ENCODE results near the gene ADAMTSL2. TPM values are rescaled to one million over a fixed set of nuclear protein-coding genes. Genes with fewer than 3 reads are reported as not detected.

ADAMTSL2 gene
- polyA plus RNA-seq, 1 of the 3 experiments (the other 2 are of a cell fraction) = 0.21 TPM

DNA sequence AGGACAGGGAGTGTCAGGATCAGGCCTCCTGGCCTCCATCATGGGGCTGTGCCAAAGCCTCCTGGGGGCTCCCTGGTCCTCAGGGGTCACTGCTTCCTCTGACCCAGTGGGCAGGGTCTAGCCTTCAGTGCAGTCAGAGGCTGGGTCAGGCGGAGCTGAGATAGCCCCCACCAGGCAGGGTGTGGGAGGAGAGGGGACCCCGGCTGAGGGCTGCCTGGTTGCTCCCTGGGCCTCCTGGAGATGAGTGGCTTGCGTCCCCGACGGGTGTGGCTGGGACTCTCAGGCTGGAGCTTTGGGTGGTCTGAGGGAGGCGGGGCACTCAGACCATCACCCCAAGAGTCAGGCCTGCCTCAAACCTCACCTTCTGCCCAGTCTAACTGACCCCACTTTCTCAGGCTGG is 53.0 kb downstream of the ADAMTSL2 start:
- WGBS (ENCODE audit: low lambda C conversion rate) = no CpG with 5 or more reads among the region's 6 CpGs
- Histone ChIP-seq H3K4me2 (no peak overlapping the region), H3K4me1 (ENCODE audit: control insufficient read depth in 1 of 2, insufficient read depth in 2 of 2, low read depth in 1 of 2, low read length in 1 of 2) (peaks cover 0 to 73% of the 10 kb centered on the region in 2 experiments; a peak in 3 of 4 replicates), H4K20me1 (ENCODE audit: insufficient read depth) (no peaks in the 10 kb centered on the region), H3K36me3 (replicated peaks in 1 of 2; ENCODE audit: control insufficient read depth in 1 of 2, insufficient read depth in 2 of 2, low read length in 1 of 2) (no peaks in the 10 kb centered on the region), H3K4me3 (ENCODE audit: low read depth in 2 of 2, low read length in 1 of 2) (no peak overlapping the region), H2AFZ (ENCODE audit: low read depth) (no peak overlapping the region), H3K79me2 (ENCODE audit: insufficient read depth) (no peaks in the 10 kb centered on the region), H3K9ac (no peak overlapping the region), H3K27ac (ENCODE audit: low read depth in 2 of 2, low read length in 1 of 2) (peak overlapping the region in 1 of 2 experiments; percentile 100; a peak in 2 of 4 replicates), H3K27me3 (ENCODE audit: insufficient read depth) (peaks cover 19% of the 10 kb centered on the region), H3K9me2 (no peaks in the 10 kb centered on the region), H3F3A (replicated peaks; ENCODE audit: insufficient read depth) (no peaks in the 10 kb centered on the region), H3K9me3 (no peaks in the 10 kb centered on the region)
- CTCF ChIA-PET = interaction anchor here (0.6 to 9.1 kb wide), 2 partner anchors 18 to 41 kb away, joined by 3 to 102 read pairs; partner anchors contain the start of gene FAM163B
- no peak for DNase-seq
- no peak for TF ChIP-seq GABPA (IDR thresholded peaks at IDR 0.05; ENCODE audit: low read depth)
- TF ChIP-seq MXI1 (IDR thresholded peaks at IDR 0.05; ENCODE audit: low read depth, low read length) = no peak
- TF ChIP-seq, protein P1, sequence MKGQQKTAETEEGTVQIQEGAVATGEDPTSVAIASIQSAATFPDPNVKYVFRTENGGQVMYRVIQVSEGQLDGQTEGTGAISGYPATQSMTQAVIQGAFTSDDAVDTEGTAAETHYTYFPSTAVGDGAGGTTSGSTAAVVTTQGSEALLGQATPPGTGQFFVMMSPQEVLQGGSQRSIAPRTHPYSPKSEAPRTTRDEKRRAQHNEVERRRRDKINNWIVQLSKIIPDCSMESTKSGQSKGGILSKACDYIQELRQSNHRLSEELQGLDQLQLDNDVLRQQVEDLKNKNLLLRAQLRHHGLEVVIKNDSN (IDR thresholded peaks at IDR 0.05; ENCODE audit: borderline replicate concordance, low read depth) = no peak
- TF ChIP-seq NFIC (IDR thresholded peaks at IDR 0.05; ENCODE audit: borderline replicate concordance) = no peak
- TF ChIP-seq, protein P2, sequence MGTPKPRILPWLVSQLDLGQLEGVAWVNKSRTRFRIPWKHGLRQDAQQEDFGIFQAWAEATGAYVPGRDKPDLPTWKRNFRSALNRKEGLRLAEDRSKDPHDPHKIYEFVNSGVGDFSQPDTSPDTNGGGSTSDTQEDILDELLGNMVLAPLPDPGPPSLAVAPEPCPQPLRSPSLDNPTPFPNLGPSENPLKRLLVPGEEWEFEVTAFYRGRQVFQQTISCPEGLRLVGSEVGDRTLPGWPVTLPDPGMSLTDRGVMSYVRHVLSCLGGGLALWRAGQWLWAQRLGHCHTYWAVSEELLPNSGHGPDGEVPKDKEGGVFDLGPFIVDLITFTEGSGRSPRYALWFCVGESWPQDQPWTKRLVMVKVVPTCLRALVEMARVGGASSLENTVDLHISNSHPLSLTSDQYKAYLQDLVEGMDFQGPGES (IDR thresholded peaks at IDR 0.05; ENCODE audit: low read depth, low read length) = no peak
- TF ChIP-seq JUND (IDR thresholded peaks at IDR 0.05) = no peak
- TF ChIP-seq NRF1 (IDR thresholded peaks at IDR 0.05; ENCODE audit: low read depth, low read length) = no peak
- no peak for TF ChIP-seq FOXJ3 (CRISPR knock-in tag; IDR thresholded peaks at IDR 0.05)
- POLR2A ChIA-PET = interaction anchor here (1.6 to 5.1 kb wide), 2 partner anchors 48 to 72 kb away, joined by 4 to 94 read pairs; partner anchors contain the start of gene DBH

DNA sequence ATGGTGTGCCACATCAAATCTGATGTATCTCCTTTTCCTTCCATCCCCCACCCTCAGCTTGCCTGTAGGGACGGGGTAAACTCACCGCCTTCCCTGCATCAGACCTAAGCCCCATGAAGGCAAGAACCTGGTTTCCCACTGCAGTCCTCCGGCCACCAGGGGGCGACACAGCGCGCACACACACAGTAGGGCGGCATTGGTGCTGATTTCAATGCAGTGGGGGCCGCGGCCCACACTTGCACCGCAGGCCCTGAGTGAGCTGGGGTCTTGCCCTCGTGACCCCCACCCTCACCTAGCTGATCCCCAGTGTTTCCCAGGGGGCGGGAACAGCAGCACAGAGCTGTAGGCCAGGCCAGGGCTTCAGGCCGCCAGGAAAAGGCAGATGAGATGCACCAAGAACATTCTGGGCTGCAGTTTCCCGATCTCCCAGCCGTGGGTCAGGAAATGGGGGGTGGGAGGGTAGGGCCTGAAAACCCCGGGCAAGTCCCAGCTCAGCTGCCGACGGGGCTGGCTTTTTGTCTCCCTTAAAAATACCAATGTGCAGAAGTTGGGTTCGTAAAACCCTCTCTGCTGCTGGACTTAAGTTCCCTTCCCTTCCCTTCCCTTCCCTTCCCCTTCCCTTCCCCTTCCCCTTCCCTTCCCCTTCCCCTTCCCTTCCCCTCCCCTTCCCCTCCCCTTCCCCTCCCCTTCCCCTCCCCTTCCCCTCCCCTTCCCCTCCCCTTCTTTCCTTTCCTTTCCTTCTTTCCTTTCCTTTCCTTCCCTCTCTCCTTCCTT is 55.1 kb downstream of the ADAMTSL2 start:
- no peak for TF ChIP-seq EP300 (IDR thresholded peaks at IDR 0.05; ENCODE audit: borderline replicate concordance in 1 of 2, low read depth in 1 of 2, low read length in 1 of 2)
- TF ChIP-seq, protein P3, sequence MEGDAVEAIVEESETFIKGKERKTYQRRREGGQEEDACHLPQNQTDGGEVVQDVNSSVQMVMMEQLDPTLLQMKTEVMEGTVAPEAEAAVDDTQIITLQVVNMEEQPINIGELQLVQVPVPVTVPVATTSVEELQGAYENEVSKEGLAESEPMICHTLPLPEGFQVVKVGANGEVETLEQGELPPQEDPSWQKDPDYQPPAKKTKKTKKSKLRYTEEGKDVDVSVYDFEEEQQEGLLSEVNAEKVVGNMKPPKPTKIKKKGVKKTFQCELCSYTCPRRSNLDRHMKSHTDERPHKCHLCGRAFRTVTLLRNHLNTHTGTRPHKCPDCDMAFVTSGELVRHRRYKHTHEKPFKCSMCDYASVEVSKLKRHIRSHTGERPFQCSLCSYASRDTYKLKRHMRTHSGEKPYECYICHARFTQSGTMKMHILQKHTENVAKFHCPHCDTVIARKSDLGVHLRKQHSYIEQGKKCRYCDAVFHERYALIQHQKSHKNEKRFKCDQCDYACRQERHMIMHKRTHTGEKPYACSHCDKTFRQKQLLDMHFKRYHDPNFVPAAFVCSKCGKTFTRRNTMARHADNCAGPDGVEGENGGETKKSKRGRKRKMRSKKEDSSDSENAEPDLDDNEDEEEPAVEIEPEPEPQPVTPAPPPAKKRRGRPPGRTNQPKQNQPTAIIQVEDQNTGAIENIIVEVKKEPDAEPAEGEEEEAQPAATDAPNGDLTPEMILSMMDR (IDR thresholded peaks at IDR 0.05) = peak; percentile 49
- Histone ChIP-seq H3K9me3 (no peaks in the 10 kb centered on the region), H3K9me2 (no peaks in the 10 kb centered on the region), H3K4me3 (ENCODE audit: low read depth in 2 of 2, low read length in 1 of 2) (no peak overlapping the region), H3K36me3 (replicated peaks in 1 of 2; ENCODE audit: control insufficient read depth in 1 of 2, insufficient read depth in 2 of 2, low read length in 1 of 2) (no peaks in the 10 kb centered on the region), H3F3A (replicated peaks; ENCODE audit: insufficient read depth) (no peaks in the 10 kb centered on the region), H3K4me1 (ENCODE audit: control insufficient read depth in 1 of 2, insufficient read depth in 2 of 2, low read depth in 1 of 2, low read length in 1 of 2) (peaks cover 0 to 69% of the 10 kb centered on the region in 2 experiments; a peak in 3 of 4 replicates), H3K4me2 (no peak overlapping the region), H3K79me2 (ENCODE audit: insufficient read depth) (no peaks in the 10 kb centered on the region), H3K27ac (ENCODE audit: low read depth in 2 of 2, low read length in 1 of 2) (peak overlapping the region in 1 of 2 experiments; percentile 39; a peak in 1 of 4 replicates), H2AFZ (ENCODE audit: low read depth) (no peak overlapping the region), H3K27me3 (ENCODE audit: insufficient read depth) (peaks cover 19% of the 10 kb centered on the region), H4K20me1 (ENCODE audit: insufficient read depth) (no peaks in the 10 kb centered on the region), H3K9ac (no peak overlapping the region)
- 60% methylated on average over 3 of the region's 19 CpGs for WGBS (ENCODE audit: low lambda C conversion rate)
- DNase-seq = no peak
- ChIA-PET POLR2A (interaction anchor here (1.2 kb wide), 1 partner anchor 11 kb away, joined by 3 read pairs; no protein-coding TSS in a partner anchor), CTCF (interaction anchor here (0.6 to 9.1 kb wide), 11 partner anchors 9 to 565 kb away, joined by 3 to 102 read pairs (median 4); partner anchors contain the start of genes ADAMTSL2, DBH and FAM163B)

Data from SK-N-SH (cell line).